Measurements from ENCODE around the gene RNF152.
"Not testable (repeated sequence)": the region's sequence is repeated elsewhere in the genome, so short reads cannot be mapped to it uniquely, and the experiment has no call there.

The RNF152 gene

GRCh38 chr18:61815885-61816470 lies 76.8 kb downstream of the RNF152 start:
- TF ChIP-seq POLR2AphosphoS5 (IDR thresholded peaks at IDR 0.05; ENCODE audit: borderline replicate concordance, low read depth, low read length) (no peak), FOXP2 (optimal IDR thresholded peaks at IDR 0.05; ENCODE audit: control extremely low read depth, extremely low read length, insufficient read depth) (no peak), EZH2 (IDR thresholded peaks at IDR 0.05) (no peak)
- H3K9ac ChIP-seq (ENCODE audit: insufficient read length), result no peak overlapping the region

GRCh38 chr18:61808286-61808685 lies 84.5 kb downstream of the RNF152 start:
- no peak overlapping the region for H3K27ac ChIP-seq

More at GRCh38 chr18:61815885-61816470, 76.8 kb downstream of the RNF152 start:
- Histone ChIP-seq H3K27ac (no peak overlapping the region), H3K4me3 (no peak overlapping the region), H3K9me3 (ENCODE audit: low read depth, low read length) (no peaks in the 10 kb centered on the region), H3K36me3 (ENCODE audit: insufficient read depth, low read length) (peaks cover 7% of the 10 kb centered on the region; the same call in 1 of the 2 replicates)
- no peak for DNase-seq (ENCODE audit: low read depth, low spot score)

GRCh38 chr18:61803393-61803792 lies 89.4 kb downstream of the RNF152 start:
- DNase-seq (ENCODE audit: low read depth, low spot score), result no peak
- Histone ChIP-seq H3K9me3 (ENCODE audit: low read depth, low read length) (no peaks in the 10 kb centered on the region), H3K27ac (no peak overlapping the region), H3K4me3 (no peak overlapping the region), H3K9ac (ENCODE audit: insufficient read length) (no peak overlapping the region), H3K36me3 (ENCODE audit: insufficient read depth, low read length) (no peaks in the 10 kb centered on the region)
- TF ChIP-seq FOXP2 (optimal IDR thresholded peaks at IDR 0.05; ENCODE audit: control extremely low read depth, extremely low read length, insufficient read depth), result no peak
- no peak for TF ChIP-seq POLR2AphosphoS5 (IDR thresholded peaks at IDR 0.05; ENCODE audit: borderline replicate concordance, low read depth, low read length)
- no peak for TF ChIP-seq EZH2 (IDR thresholded peaks at IDR 0.05)

More at GRCh38 chr18:61808286-61808685, 84.5 kb downstream of the RNF152 start:
- H3K9ac ChIP-seq (ENCODE audit: insufficient read length), result no peak overlapping the region
- no peak for DNase-seq (ENCODE audit: low read depth, low spot score)
- H3K36me3 ChIP-seq (ENCODE audit: insufficient read depth, low read length), result no peaks in the 10 kb centered on the region
- TF ChIP-seq POLR2AphosphoS5 (IDR thresholded peaks at IDR 0.05; ENCODE audit: borderline replicate concordance, low read depth, low read length) (no peak), FOXP2 (optimal IDR thresholded peaks at IDR 0.05; ENCODE audit: control extremely low read depth, extremely low read length, insufficient read depth) (no peak), EZH2 (IDR thresholded peaks at IDR 0.05) (no peak)
- no peaks in the 10 kb centered on the region for H3K9me3 ChIP-seq (ENCODE audit: low read depth, low read length)
- H3K4me3 ChIP-seq, result no peak overlapping the region

- DNase-seq (ENCODE audit: low read depth, low spot score), result no peak
- Histone ChIP-seq H3K4me3 (no peak overlapping the region), H3K36me3 (ENCODE audit: insufficient read depth, low read length) (no peaks in the 10 kb centered on the region), H3K9me3 (ENCODE audit: low read depth, low read length) (no peaks in the 10 kb centered on the region), H3K9ac (ENCODE audit: insufficient read length) (no peak overlapping the region), H3K27ac (no peak overlapping the region)
- TF ChIP-seq EZH2 (IDR thresholded peaks at IDR 0.05) (no peak), POLR2AphosphoS5 (IDR thresholded peaks at IDR 0.05; ENCODE audit: borderline replicate concordance, low read depth, low read length) (no peak), FOXP2 (optimal IDR thresholded peaks at IDR 0.05; ENCODE audit: control extremely low read depth, extremely low read length, insufficient read depth) (no peak)
These were observed 94.9 kb downstream of the RNF152 start for GRCh38 chr18:61797696-61798590.

- no peaks in the 10 kb centered on the region for H3K36me3 ChIP-seq (ENCODE audit: insufficient read depth, low read length)
- TF ChIP-seq POLR2AphosphoS5 (IDR thresholded peaks at IDR 0.05; ENCODE audit: borderline replicate concordance, low read depth, low read length) (no peak), EZH2 (IDR thresholded peaks at IDR 0.05) (no peak)
- no peak overlapping the region for H3K27ac ChIP-seq
- H3K9me3 ChIP-seq (ENCODE audit: low read depth, low read length), result no peaks in the 10 kb centered on the region
- no peak overlapping the region for H3K9ac ChIP-seq (ENCODE audit: insufficient read length)
- no peak overlapping the region for H3K4me3 ChIP-seq
- DNase-seq (ENCODE audit: low read depth, low spot score), result no peak
These were observed 101.8 kb downstream of the RNF152 start for GRCh38 chr18:61791031-61791430.

- H3K4me3 ChIP-seq; H3K27ac ChIP-seq; DNase-seq (ENCODE audit: low read depth, low spot score); H3K9ac ChIP-seq (ENCODE audit: insufficient read length); H3K36me3 ChIP-seq (ENCODE audit: insufficient read depth, low read length); H3K9me3 ChIP-seq (ENCODE audit: low read depth, low read length): not testable (repeated sequence)
These were observed 105.7 kb downstream of the RNF152 start for GRCh38 chr18:61787011-61787670.

GRCh38 chr18:61785588-61785987 lies 107.2 kb downstream of the RNF152 start:
- H3K9ac ChIP-seq (ENCODE audit: insufficient read length), result no peak overlapping the region
- TF ChIP-seq EZH2 (IDR thresholded peaks at IDR 0.05), result no peak
- TF ChIP-seq POLR2AphosphoS5 (IDR thresholded peaks at IDR 0.05; ENCODE audit: borderline replicate concordance, low read depth, low read length), result no peak
- TF ChIP-seq FOXP2 (optimal IDR thresholded peaks at IDR 0.05; ENCODE audit: control extremely low read depth, extremely low read length, insufficient read depth), result no peak
- no peak overlapping the region for H3K4me3 ChIP-seq
- DNase-seq (ENCODE audit: low read depth, low spot score), result no peak
- H3K36me3 ChIP-seq (ENCODE audit: insufficient read depth, low read length), result no peaks in the 10 kb centered on the region
- no peak overlapping the region for H3K27ac ChIP-seq
- H3K9me3 ChIP-seq (ENCODE audit: low read depth, low read length), result no peaks in the 10 kb centered on the region

GRCh38 chr18:61784834-61785233 lies 108.0 kb downstream of the RNF152 start:
- TF ChIP-seq FOXP2 (optimal IDR thresholded peaks at IDR 0.05; ENCODE audit: control extremely low read depth, extremely low read length, insufficient read depth) (no peak), EZH2 (IDR thresholded peaks at IDR 0.05) (no peak), POLR2AphosphoS5 (IDR thresholded peaks at IDR 0.05; ENCODE audit: borderline replicate concordance, low read depth, low read length) (no peak)
- DNase-seq (ENCODE audit: low read depth, low spot score), result no peak
- H3K36me3 ChIP-seq (ENCODE audit: insufficient read depth, low read length), result no peaks in the 10 kb centered on the region

More at GRCh38 chr18:61784834-61785233, 108.0 kb downstream of the RNF152 start:
- H3K4me3 ChIP-seq, result no peak overlapping the region
- H3K27ac ChIP-seq, result no peak overlapping the region
- H3K9ac ChIP-seq (ENCODE audit: insufficient read length), result no peak overlapping the region
- H3K9me3 ChIP-seq (ENCODE audit: low read depth, low read length), result no peaks in the 10 kb centered on the region
